MV-4-11 (cell line): ENCODE measurements around the gene CHRNB1.

Experiments
- DNase-seq: peaks from one replicate; lab custom pipeline; 2025; lab: John Stamatoyannopoulos, UW

The CHRNB1 gene

DNA sequence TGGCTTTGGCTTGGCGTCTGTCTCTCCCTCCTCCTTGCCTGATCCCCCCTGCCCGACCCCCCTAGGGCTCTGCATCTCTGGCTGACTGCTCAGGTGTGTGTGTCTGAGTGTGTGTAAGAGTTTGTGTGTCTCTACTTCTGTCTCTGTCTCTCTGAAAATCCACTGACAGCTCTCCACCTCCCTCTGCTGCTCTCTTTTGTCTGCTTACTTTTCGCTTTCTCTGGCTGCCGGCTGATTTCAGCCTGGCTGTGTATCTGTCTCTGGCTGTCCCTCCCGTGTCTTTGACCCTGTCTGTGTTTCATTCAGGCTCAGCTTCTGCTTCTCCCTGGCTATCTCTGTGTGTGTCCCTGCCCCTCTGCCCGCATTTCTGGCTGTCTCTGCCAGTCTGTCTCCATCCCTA, 28.5 kb upstream of the CHRNB1 start:
- no peak for DNase-seq

GRCh38 chr17:7417056-7417655, 27.7 kb upstream of the CHRNB1 start:
- no peak for DNase-seq

DNA sequence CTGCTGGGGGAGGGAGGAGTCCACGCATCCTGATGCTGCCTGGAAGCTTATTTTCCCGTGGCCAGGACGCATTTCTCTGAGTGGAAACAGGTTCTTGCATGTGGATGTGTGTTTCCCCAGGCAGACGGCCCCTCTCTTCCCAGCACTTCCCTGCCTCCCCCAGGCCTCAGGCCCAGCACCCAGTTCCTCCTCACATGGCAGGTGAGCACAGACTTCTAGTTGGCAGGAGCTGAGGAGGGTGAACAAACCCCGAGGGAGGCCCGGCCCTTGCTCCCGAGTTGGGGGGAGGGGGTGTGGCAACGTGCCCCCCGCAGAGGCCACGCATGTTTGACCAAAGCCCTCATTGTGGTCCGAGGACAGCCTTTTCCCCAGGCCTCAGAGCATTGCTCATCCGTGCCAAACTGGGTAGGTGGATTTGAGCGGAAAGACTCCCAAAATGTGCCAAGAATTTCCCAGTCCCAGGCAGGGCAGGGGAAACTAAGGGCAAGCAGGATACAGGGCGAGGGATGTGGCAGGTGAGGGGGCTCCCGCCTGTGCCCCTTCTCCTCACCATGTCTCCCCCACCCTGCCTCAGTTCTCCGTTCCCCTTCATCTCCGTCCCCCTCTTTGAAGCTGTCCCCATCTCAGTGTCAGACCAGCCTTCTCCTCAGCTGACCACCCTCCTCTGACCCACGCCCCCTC, 26.2 kb upstream of the CHRNB1 start:
- DNase-seq: no peak

GRCh38 chr17:7419819-7420610, 24.8 kb upstream of the CHRNB1 start, which contains the start of gene SPEM1:
Gene SPEM1 (plus strand): TSS chr17:7420324. CDS start chr17:7420385, 61 bp downstream.
- no peak for DNase-seq

- DNase-seq: no peak
These were observed 23.7 kb upstream of the CHRNB1 start for GRCh38 chr17:7421186-7421585.

GRCh38 chr17:7423679-7424078, 21.2 kb upstream of the CHRNB1 start:
- no peak for DNase-seq

DNA sequence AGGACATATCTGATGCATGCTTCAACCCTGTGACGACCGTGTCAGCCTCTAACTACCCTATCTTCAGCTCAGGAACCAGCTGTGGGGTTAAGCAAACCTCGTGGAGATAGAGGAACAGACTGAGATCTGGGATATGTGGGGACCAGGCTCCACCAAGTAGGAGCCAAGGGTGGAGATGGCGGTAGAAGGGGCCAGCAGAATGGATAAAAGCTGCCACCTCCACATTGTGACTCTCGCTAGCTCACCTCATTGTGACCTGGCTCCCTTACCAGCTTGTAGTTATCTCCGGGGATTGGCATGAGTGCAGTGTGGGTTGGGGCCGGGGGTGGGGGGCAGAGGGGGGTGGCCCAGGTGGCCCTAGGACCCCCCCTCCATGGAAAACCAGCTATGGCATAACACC, 19.5 kb upstream of the CHRNB1 start, which contains the start of gene SPEM2:
TSS of gene SPEM2 (plus strand) at position 301 of the 400 bp plus-strand sequence. CDS start at position 374, 73 bp downstream.
- no peak for DNase-seq

DNA sequence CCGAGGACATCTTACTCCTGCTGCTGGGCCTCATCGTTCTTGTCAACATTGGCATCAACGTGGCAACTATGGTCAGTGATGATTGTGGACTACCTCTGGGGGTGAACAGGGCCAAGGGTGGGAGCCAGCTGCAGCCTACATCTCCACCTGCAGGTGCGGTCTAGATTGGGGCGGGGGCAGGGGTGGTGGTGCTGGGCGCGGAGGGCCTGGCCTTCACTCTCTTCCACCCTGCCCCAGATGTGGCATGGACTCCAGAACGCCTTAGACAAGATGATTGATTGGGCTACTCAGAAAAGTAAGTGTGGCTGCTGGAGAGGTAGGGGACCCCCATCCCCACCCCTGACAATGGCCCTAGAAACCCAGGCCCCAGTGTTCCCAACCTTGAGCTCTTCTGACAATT, 19.1 kb upstream of the CHRNB1 start:
- DNase-seq: no peak

DNA sequence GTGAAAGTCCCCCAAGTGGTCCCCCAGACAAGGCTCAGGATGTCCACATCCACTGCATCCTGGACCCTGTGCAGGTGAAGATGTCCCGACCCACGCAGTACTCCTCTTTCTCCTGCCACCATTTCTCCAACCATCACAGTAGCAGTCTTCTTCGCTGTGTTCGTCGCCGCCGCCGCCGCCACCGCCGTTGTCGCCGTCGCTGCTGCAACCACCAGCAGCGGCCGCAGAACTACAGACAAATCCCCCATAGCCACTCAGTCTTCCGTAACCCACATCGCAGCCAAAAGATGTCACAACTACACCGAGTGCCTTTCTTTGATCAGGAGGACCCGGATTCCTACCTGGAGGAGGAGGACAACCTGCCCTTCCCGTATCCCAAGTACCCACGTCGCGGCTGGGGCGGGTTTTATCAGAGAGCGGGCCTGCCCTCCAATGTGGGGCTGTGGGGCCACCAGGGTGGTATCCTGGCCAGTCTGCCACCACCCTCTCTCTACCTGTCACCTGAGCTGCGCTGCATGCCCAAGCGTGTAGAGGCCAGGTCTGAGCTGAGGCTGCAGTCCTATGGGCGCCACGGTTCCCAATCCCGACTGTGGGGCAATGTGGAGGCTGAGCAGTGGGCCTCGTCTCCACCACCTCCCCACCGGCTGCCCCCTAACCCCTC, 18.5 kb upstream of the CHRNB1 start:
- DNase-seq: no peak

DNA sequence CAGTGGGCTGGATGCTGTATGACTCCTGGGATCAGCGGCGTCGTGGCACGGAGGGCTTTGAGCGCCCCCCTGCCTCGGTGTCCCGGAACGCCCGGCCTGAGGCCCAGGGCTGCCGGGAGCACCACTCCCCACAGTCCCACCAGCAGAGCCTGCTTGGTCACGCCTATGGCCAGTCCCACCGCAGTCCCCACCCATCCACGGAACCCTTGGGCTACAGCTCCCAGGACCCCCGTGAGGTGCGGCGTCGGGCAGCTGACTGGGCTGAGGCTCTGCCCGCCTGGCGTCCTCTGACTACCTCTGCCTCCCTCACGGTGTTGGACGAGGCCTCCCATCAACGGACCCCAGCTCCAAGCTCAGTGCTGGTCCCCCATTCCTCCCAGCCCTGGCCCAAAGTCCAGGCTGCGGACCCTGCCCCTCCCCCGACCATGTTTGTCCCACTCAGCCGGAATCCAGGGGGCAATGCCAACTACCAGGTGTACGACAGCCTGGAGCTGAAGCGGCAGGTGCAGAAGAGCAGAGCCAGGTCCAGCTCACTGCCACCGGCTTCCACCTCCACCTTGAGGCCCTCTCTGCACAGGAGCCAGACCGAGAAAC, 17.9 kb upstream of the CHRNB1 start:
- DNase-seq: no peak

DNA sequence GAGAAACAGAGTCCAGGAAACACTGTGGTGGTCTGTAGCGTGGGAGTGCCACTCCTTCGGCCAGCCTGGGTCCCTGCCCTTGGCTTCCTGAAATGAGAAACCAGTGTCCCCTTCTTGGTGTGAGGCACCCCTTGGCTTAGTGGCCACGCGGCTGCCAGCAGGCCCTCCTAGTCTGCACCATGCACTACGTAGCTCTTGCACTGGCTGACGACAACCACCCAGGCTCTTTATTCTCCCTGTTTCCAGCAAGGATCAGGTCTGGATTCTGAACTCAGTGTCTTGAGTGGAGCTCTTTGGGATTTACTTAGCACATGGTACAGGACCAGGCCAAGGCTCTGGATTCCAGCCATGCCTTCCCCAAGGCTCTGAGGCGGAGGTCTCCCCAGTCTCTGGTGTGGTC, 17.3 kb upstream of the CHRNB1 start:
- no peak for DNase-seq

DNA sequence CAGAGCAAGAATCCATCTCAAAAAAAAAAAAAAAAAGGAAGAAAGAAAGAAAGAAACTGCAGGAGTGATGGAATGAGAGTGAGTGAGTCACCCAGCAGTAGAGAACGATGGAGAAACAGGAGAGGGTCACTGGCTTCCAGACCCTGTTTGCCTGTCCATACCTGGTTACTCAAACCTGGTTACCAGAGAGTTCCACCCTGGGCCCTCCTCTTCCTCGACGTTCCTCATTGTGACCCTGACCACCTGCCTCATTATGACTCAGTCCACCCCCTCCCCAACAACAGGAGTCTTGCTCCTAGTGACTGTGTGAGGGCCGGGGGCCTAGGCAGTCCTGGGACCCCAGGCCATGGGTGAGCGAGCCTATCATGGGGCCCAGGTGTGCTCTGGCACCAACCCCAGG, 16.3 kb upstream of the CHRNB1 start, which contains the start of gene SPEM3:
TSS of gene SPEM3 (plus strand) at position 301 of the 400 bp plus-strand sequence. CDS start at position 347, 46 bp downstream.
- no peak for DNase-seq

DNA sequence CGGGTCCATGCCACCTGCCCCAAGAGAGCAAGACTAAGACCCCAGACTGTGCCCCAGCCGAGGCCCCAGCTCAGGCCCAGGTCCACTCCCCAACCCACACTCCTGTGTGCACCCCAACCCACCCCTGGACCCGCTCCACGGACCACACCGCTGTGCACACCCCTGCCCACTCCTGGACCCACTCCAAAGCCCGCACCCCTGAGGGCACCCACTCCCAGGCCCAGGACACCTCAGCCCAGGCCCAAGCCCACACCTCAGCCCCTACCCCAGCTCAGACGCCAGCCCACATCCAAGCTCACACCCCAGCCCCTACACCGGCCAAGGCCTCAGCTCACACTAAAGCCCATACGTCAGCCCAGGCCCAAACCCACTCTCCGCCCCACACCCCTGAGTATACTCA, 15.1 kb upstream of the CHRNB1 start:
- DNase-seq: no peak

- DNase-seq: no peak
These were observed 13.6 kb upstream of the CHRNB1 start for GRCh38 chr17:7431231-7431630.

- DNase-seq: no peak
These were observed 12.6 kb upstream of the CHRNB1 start for GRCh38 chr17:7432296-7432695.

DNA sequence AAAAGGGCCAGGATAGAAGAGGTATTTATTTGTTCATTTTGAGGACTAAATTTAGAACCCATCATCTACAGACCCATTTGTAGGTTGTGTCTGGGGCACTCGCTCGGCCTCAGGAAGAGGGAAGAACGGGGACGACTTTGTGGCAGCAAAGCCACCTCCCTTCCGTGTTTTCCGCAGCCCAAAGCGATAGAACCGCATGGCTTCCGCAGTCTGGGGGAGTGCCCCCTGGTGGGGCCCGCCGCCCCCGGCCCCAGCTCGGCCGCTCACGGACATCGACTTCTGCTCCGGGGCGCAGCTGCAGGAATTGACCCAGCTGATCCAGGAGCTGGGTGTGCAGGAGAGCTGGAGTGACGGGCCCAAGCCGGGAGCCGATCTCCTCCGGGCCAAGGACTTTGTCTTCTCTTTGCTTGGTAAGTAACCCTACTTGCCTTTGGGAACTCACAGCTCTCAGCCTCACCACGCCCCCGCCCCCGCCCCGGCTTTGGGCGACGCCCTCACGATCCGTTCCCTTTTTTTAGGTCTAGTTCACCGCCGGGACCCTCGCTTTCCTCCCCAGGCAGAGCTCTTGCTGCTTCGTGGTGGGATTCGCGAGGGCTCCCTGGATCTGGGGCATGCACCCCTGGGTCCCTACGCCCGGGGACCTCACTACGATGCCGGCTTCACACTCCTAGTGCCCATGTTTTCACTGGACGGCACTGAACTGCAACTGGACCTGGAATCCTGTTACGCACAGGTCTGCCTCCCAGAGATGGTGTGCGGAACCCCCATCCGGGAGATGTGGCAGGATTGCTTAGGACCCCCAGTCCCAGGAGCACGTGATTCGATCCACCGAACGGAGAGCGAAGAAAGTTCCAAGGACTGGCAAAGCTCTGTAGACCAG, 8.9 kb upstream of the CHRNB1 start:
- peak; percentile 69 for DNase-seq

DNA sequence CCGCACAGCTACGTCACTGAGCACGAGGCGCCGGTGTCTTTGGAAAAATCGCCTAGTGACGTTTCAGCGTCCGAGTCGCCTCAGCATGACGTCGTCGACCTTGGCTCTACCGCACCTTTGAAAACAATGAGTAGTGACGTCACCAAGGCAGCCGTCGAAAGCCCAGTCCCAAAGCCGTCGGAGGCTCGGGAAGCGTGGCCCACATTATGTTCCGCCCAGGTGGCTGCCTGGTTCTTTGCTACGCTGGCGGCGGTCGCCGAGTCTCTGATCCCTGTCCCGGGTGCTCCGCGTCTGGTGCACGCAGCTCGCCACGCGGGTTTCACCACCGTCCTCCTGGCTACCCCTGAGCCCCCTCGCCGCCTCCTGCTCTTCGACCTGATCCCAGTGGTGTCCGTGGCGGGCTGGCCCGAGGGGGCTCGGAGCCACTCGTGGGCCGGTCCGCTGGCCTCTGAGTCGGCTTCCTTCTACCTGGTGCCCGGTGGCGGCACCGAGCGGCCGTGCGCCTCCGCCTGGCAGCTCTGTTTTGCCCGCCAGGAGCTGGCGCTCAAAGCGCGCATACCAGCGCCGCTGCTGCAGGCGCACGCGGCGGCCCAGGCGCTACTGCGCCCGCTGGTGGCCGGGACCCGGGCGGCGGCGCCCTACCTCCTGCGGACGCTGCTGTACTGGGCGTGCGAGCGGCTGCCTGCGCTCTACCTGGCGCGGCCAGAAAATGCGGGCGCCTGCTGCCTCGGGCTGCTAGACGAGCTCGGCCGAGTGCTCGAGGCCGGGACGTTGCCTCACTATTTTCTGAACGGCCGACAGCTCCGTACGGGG, 8.1 kb upstream of the CHRNB1 start:
- peak; percentile 74 for DNase-seq

DNA sequence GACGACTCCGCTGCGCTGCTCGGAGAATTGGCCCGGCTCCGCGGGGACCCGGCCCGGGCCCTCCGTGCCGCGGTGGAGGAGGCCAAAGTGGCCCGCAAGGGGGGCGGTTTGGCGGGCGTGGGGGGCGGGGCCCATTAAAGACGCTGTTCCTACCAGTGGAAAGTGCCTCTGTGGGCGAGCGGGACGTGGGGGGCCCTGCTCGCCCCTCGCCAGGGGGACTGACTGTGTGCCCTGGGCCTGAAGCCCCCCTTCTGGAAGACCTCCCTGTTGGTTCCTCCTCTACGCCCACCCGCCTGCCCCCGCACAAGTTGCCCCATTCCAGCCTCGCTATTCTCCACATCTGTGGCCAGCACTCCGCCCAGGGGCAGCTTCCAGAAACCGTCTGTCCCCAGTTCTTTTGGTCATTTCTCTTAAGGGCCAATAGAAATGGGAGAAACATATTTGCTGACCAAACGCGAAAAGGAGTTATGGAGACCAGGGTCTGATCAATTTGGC, 7.4 kb upstream of the CHRNB1 start:
- no peak for DNase-seq

DNA sequence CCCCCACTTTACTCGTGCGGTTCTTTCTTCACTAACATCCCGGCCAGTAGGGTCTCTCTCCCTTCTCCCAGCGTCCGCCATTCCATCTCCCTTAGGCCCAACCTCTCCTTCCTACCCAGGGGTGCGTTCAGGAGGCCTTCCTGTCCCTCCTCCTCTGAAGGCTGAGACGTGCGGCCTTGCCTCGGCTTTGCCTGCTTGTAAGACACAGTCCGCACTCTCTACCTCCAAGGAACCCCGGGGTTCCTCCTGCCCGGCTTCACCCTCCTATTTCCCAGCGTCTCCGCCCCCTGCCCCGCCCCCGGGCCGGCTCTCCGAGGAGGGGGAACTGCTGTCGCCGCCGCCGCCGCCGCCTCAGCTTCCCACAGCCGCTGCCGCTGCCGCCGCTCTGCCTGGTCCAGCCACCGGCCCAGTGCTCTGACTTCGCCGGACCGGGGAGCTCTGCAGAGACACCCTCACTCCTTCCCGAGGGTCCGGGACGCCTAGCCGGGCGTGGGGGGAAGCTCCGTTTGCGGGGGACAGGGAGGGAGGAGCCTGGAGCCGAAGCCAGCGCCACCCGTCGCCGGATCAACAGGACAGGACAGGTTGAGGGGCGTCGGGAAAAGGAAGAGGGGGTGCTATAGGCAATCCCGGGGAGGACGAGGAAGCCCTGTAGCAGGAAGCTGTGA, 6.8 kb upstream of the CHRNB1 start:
- peak; percentile 41 for DNase-seq
